Activated CD8-positive, alpha-beta T cell treated with anti-CD3 and anti-CD28 coated beads for 36 hours (primary cell): ENCODE data around the gene KIRREL3. TPM values are rescaled to one million over a fixed set of nuclear protein-coding genes. Genes with fewer than 3 reads are reported as not detected.

Experiments used
- ATAC-seq: fragments of 200-7000 bp; cut with Tn5 transposase; one replicate; pipeline ENCODE4 v1.10.0; 2021; ENCODE audit warnings: mild to moderate bottlenecking, moderate library complexity
- CTCF ChIA-PET: fragments of 350-600 bp; sonication (Branson Sonifier 250); formaldehyde crosslinking; loops from one replicate; lab custom pipeline; 2021; ENCODE audit warnings: antibody characterized with exemption; lab: Charles Lee
- POLR2A ChIA-PET: fragments of 350-600 bp; sonication (Branson Sonifier 250); formaldehyde crosslinking; loops from one replicate; lab custom pipeline; 2021; ENCODE audit warnings: antibody characterized with exemption; lab: Charles Lee
- DNase-seq: peaks from one replicate; pipeline ENCODE4 v3.0.0-alpha.2; 2020
- H3K27ac Mint-ChIP-seq: one replicate; pipeline ENCODE4 v1.8.0; 2021; ENCODE audit warnings: mild to moderate bottlenecking, mixed read lengths
- H3K27me3 Mint-ChIP-seq: one replicate; pipeline ENCODE4 v1.8.0; 2021; ENCODE audit warnings: mixed read lengths
- H3K36me3 Mint-ChIP-seq: one replicate; pipeline ENCODE4 v1.8.0; 2021; ENCODE audit warnings: low read depth, mixed read lengths
- H3K4me1 Mint-ChIP-seq: one replicate; pipeline ENCODE4 v1.8.0; 2021; ENCODE audit warnings: low read depth, mixed read lengths
- H3K4me3 Mint-ChIP-seq: one replicate; pipeline ENCODE4 v1.8.0; 2021; ENCODE audit warnings: mild to moderate bottlenecking, moderate library complexity, mixed read lengths
- H3K9me3 Mint-ChIP-seq: one replicate; pipeline ENCODE4 v1.8.0; 2021; ENCODE audit warnings: mixed read lengths
- intact Hi-C: fragments of 100-400 bp; cut with micrococcal nuclease; formaldehyde crosslinking; loops from one replicate; pipeline ENCODE4 v1.10.0; 2022
- total RNA-seq, 2 experiments: library from RNA; stranded (reverse); gene quantifications; one replicate each; pipeline ENCODE4 v1.2.3, GENCODE V29; 2021
- TF ChIP-seq, protein P1 (sequence below): fragments of 200-600 bp; IDR thresholded peaks from one replicate; pipeline ENCODE4 v1.8.0; 2022; ENCODE audit warnings: antibody characterized with exemption, mild to moderate bottlenecking

The KIRREL3 gene
- total RNA-seq, 2 experiments from 2014 or later = not detected

DNA sequence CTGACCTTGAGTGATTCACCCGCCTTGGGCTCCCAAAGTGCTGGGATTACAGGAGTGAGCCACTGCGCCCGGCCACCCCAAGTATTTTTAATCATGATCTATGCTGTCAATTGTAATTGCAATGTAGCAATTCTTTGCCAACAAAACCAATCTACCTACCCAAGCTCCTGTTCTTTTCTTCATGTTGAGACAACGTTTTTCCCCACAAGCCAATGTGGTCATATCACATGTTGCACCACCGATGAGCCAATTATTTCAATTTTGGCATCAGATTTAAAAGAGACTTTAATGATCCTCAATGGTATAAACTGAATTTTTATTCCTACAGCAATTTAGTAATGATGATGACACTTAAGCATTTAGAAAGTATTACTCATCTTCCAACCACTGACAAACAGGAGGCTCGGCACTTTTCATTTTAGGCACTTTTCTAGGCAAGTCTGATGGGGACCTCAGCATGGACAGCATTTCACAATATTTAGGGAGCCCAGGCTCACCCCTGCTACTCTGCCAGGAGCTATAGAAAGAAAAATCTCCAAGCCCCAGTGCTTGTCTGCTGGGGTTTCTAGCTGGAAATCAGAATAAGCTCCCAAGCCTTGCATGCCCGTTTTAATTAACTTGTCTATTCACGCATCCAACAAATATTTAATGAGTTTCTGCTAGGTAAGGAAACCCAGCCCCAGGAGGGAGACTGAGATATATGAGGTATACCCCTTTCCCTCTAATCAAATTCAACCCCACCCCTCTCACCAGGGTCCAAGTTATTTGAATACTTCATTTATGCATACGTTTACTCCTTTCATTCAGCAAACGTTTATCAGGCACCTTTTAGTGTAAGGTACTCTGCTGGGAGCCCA is 353.6 kb downstream of the KIRREL3 start:
- H3K27me3 Mint-ChIP-seq = peaks cover 3% of the 10 kb centered on the region
- no peaks in the 10 kb centered on the region for H3K36me3 Mint-ChIP-seq
- TF ChIP-seq, protein P1, sequence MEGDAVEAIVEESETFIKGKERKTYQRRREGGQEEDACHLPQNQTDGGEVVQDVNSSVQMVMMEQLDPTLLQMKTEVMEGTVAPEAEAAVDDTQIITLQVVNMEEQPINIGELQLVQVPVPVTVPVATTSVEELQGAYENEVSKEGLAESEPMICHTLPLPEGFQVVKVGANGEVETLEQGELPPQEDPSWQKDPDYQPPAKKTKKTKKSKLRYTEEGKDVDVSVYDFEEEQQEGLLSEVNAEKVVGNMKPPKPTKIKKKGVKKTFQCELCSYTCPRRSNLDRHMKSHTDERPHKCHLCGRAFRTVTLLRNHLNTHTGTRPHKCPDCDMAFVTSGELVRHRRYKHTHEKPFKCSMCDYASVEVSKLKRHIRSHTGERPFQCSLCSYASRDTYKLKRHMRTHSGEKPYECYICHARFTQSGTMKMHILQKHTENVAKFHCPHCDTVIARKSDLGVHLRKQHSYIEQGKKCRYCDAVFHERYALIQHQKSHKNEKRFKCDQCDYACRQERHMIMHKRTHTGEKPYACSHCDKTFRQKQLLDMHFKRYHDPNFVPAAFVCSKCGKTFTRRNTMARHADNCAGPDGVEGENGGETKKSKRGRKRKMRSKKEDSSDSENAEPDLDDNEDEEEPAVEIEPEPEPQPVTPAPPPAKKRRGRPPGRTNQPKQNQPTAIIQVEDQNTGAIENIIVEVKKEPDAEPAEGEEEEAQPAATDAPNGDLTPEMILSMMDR = no peak
- ChIA-PET CTCF (no interaction called here), POLR2A (no interaction called here)
- DNase-seq = no peak
- no peaks in the 10 kb centered on the region for H3K4me1 Mint-ChIP-seq
- intact Hi-C loops = no loop called here
- ATAC-seq = no peak
- H3K4me3 Mint-ChIP-seq = no peak overlapping the region
- no peaks in the 10 kb centered on the region for H3K9me3 Mint-ChIP-seq
- H3K27ac Mint-ChIP-seq = no peak overlapping the region

DNA sequence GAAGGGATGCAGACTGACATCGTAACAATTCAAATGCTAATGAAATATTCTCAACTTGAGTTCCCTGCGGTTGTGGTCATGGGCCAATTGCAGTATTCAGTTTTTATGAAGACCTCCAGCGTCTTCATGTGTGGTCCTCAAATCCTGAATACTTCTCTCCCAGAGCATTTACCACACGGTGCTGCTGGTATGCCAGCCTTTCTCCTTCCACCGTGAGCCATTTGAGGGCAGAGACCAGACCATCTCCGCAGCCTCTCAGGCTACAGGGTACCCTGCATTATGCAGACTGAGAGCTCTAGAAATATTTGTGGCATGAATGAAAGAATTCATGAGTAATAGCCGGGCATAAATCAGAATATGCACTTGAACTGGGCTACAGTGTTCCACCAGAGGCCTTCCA is 355.4 kb downstream of the KIRREL3 start:
- no peak for ATAC-seq
- no peak for DNase-seq
- intact Hi-C loops = no loop called here
- no peaks in the 10 kb centered on the region for H3K9me3 Mint-ChIP-seq
- ChIA-PET CTCF (no interaction called here), POLR2A (no interaction called here)
- no peaks in the 10 kb centered on the region for H3K36me3 Mint-ChIP-seq
- TF ChIP-seq, protein P1 = no peak
- H3K4me1 Mint-ChIP-seq = no peaks in the 10 kb centered on the region
- no peak overlapping the region for H3K4me3 Mint-ChIP-seq
- no peak overlapping the region for H3K27ac Mint-ChIP-seq
- peaks cover 5% of the 10 kb centered on the region for H3K27me3 Mint-ChIP-seq

DNA sequence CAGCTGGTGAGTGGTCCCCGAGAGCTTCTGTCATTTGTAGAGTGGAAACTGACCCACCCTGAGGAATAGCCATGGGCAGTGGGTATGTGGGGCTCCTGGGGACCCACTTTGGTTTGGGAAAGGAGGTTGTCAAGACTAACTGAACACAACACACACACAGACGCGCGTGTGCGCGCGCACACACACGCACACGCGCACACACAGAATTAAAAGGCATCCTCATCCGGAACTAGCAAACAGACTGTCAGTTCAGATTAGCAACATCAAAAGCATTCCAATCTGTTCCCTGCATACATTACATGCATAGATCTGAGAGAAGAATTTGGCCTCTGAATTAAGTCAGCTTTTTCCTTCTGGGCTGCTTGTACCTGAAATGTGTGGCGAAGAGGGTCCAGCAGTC is 360.4 kb downstream of the KIRREL3 start:
- ATAC-seq (no peak), DNase-seq (no peak)
- intact Hi-C loops = no loop called here
- Mint-ChIP-seq H3K27me3 (peaks cover 8% of the 10 kb centered on the region), H3K36me3 (no peaks in the 10 kb centered on the region), H3K4me3 (no peak overlapping the region), H3K27ac (no peak overlapping the region), H3K9me3 (no peaks in the 10 kb centered on the region), H3K4me1 (no peaks in the 10 kb centered on the region)
- TF ChIP-seq, protein P1 = no peak
- POLR2A ChIA-PET = interaction anchor here (1.0 kb wide), 1 partner anchor 13 kb away, joined by 3 read pairs; no protein-coding TSS in a partner anchor
- CTCF ChIA-PET = no interaction called here

DNA sequence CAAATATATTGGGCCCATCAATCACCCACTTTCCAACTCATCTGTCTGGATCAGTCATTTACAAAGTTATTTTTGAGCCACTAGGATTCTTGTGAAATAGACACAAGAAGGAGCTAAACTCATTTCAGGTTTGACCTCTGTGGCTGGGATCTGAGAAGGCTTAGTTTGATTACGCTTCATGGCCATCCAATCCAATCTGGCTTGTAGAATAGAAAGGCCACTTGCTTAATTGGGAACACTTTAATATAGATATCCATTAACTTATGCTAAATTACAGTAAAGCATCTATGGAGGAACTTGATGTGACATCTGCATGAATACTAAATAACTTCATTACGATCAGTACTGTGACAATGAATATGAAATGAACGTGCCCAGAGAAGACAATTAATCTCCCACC is 360.9 kb downstream of the KIRREL3 start:
- no peak for ATAC-seq
- H3K36me3 Mint-ChIP-seq = no peaks in the 10 kb centered on the region
- peaks cover 8% of the 10 kb centered on the region for H3K27me3 Mint-ChIP-seq
- TF ChIP-seq, protein P1 = no peak
- ChIA-PET CTCF (no interaction called here), POLR2A (interaction anchor here (1.0 kb wide), 1 partner anchor 14 kb away, joined by 3 read pairs; no protein-coding TSS in a partner anchor)
- no peaks in the 10 kb centered on the region for H3K4me1 Mint-ChIP-seq
- no peak overlapping the region for H3K4me3 Mint-ChIP-seq
- intact Hi-C loops = no loop called here
- DNase-seq = no peak
- no peak overlapping the region for H3K27ac Mint-ChIP-seq
- no peaks in the 10 kb centered on the region for H3K9me3 Mint-ChIP-seq

DNA sequence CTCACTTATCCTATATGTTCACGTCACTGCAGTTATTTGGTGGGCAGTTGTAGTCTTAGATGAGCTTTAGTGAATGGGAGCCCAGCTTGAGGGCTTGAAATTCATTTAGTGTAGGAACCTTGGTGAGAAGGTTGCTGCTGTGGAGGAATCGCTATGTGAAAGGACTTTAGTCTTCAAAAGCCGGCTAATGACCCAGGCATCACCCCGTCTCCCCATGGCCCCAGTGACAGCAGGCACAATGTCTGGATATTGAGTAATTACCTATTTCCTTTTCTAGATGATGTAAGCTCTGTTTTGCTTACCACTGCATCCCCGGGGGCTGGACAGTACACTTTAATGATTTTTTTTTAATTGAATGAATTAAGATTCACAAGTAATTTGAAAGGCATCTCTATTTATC is 361.9 kb downstream of the KIRREL3 start:
- H3K36me3 Mint-ChIP-seq = no peaks in the 10 kb centered on the region
- POLR2A ChIA-PET = no interaction called here
- CTCF ChIA-PET = no interaction called here
- TF ChIP-seq, protein P1 = no peak
- no peaks in the 10 kb centered on the region for H3K9me3 Mint-ChIP-seq
- no peak for DNase-seq
- intact Hi-C loops = no loop called here
- peaks cover 8% of the 10 kb centered on the region for H3K27me3 Mint-ChIP-seq
- no peak for ATAC-seq
- no peaks in the 10 kb centered on the region for H3K4me1 Mint-ChIP-seq
- no peak overlapping the region for H3K4me3 Mint-ChIP-seq
- H3K27ac Mint-ChIP-seq = no peak overlapping the region
